ENCODE data around the gene STX1B. TPM values are rescaled to one million over a fixed set of nuclear protein-coding genes. Genes with fewer than 3 reads are reported as not detected.
A peak's percentile ranks its signal among the peaks of the same experiment; 100 is the strongest.

The STX1B gene
- total RNA-seq, 2 experiments from 2014 or later = 0.47 to 2.1 TPM

DNA sequence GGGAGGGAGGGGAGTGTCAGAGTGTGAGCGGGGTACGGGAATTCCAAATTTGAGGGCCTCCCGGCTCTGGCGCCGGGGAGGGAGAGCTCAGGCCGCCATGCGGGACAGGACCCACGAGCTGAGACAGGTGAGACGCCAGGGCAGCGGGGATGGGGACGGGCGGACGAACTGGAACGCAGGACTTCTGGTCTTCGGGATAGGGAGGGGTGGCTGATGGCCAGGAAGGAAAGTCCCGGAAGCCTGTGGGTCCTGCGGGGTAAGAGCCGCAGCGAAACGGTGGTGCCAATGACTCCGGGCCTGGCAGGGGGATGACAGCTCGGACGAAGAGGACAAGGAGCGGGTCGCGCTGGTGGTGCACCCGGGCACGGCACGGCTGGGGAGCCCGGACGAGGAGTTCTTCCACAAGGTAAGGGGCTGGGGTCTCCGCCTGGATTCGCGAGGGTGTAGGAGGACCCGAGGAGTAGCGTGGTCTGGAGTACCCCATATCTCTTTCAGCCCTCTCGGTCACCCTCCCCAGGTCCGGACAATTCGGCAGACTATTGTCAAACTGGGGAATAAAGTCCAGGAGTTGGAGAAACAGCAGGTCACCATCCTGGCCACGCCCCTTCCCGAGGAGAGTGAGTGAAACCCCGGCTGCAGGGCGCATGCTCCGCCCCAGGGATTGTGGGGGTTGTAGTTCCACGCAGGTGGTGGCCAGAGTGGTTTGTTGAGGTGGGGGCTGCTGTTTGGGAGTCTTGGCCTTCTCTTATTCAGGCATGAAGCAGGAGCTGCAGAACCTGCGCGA, 23.5 kb upstream of the STX1B start:
- Histone ChIP-seq H3K27ac (ENCODE audit: low read depth, low read length, poor library complexity, severe bottlenecking) (peak overlapping the region; percentile 59), H3K36me3 (ENCODE audit: insufficient read depth, low read length) (peaks cover 4% of the 10 kb centered on the region; the same call in 1 of the 2 replicates), H3K4me1 (ENCODE audit: insufficient read depth, low read length, poor library complexity, severe bottlenecking) (peaks cover 18% of the 10 kb centered on the region), H2AFZ (ENCODE audit: low read length) (peak overlapping the region; percentile 99), H3K4me2 (ENCODE audit: low read length) (peak overlapping the region; percentile 100), H4K20me1 (ENCODE audit: insufficient read depth, low read length) (no peaks in the 10 kb centered on the region), H3K79me2 (ENCODE audit: insufficient read depth, low read depth, low read length) (no peaks in the 10 kb centered on the region; the same call in 1 of the 2 replicates), H3K9me2 (ENCODE audit: insufficient read depth, low read length) (no peaks in the 10 kb centered on the region), H3K4me3 (ENCODE audit: low read depth, low read length, poor library complexity, severe bottlenecking) (peak overlapping the region; percentile 98), H3K9me3 (ENCODE audit: low read length) (no peaks in the 10 kb centered on the region)
- ChIA-PET POLR2A (interaction anchor here (0.6 to 0.8 kb wide), 2 partner anchors 106 to 251 kb away, joined by 3 to 6 read pairs; no protein-coding TSS in a partner anchor), CTCF (ENCODE audit: unreplicated experiment) (interaction anchor here (0.6 kb wide), 1 partner anchor 9 kb away, joined by 3 read pairs; no protein-coding TSS in a partner anchor)
- intact Hi-C loops (cut with micrococcal nuclease; ENCODE audit: unreplicated experiment) = no loop called here
- DNase-seq (ENCODE audit: low spot score) = peak; percentile 86
- TF ChIP-seq EZH2phosphoT487 (IDR thresholded peaks at IDR 0.05; ENCODE audit: borderline replicate concordance, low read depth, low read length) = no peak
- TF ChIP-seq CTCF (conservative IDR thresholded peaks at IDR 0.05; ENCODE audit: low read length) = no peak
- BruUV-seq (replicated peaks) = TSS peak; percentile 83

DNA sequence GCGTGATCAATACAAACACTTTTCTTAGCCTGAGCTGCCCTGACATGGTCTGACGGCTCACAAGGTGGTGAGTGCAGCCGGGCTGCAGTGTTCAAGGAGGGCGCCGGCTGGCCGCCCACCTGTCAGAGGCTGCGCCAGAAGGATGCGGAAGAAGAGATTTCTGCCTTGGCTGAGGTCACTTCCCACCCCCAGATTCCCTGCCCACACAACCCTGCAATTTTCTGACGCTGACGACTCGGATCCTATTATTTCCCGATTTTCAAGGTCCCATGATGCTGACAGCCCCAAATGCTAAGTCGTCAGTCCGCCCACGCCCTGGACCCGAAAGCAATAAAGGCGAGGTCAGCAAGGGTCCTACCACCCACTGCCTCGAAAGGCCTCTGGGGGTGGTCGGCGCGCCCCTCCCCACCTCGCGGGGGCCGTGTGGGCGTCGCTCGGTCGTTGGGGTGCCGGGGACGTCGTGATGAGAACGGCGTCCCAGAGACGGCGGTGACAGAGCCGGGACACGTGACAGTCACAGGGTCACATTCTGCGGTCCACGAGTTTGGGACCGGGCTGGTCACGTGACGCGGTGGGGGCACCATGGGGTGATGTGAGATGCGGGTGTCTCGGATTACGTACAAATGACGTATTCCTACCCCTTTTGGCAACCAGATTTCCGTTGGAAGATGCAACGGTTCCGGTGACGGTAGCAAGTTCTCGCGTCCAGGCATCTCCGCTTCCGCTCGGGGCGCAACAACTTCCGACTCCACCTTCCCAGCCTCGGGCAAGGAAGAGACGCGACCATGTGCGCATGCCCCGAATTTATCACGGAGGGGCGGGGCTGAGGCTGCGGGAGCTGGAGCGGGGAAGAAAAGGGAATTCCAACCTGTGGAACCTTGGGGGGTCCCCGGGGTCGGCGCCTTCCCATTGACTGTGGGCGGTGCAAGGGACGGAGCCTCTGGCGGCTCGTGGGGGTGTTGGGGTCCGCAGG, 22.6 kb upstream of the STX1B start, which contains the start of gene STX4:
TSS of gene STX4 (plus strand) at position 823 of the 973 bp plus-strand sequence. CDS start 248 bp downstream, outside the sequence.
- Histone ChIP-seq H3K27ac (ENCODE audit: low read depth, low read length, poor library complexity, severe bottlenecking) (peak within 1 kb of the TSS; percentile 59), H3K79me2 (ENCODE audit: insufficient read depth, low read depth, low read length) (no peaks in the 10 kb centered on the region; the same call in 1 of the 2 replicates), H2AFZ (ENCODE audit: low read length) (peak within 1 kb of the TSS; percentile 99), H3K4me3 (ENCODE audit: low read depth, low read length, poor library complexity, severe bottlenecking) (peak within 1 kb of the TSS; percentile 98), H3K4me2 (ENCODE audit: low read length) (peak within 1 kb of the TSS; percentile 100), H4K20me1 (ENCODE audit: insufficient read depth, low read length) (no peaks in the 10 kb centered on the region), H3K9me2 (ENCODE audit: insufficient read depth, low read length) (no peaks in the 10 kb centered on the region), H3K4me1 (ENCODE audit: insufficient read depth, low read length, poor library complexity, severe bottlenecking) (peaks cover 18% of the 10 kb centered on the region), H3K36me3 (ENCODE audit: insufficient read depth, low read length) (peaks cover 4% of the 10 kb centered on the region; the same call in 1 of the 2 replicates), H3K9me3 (ENCODE audit: low read length) (no peaks in the 10 kb centered on the region)
- CTCF ChIA-PET (ENCODE audit: unreplicated experiment) = interaction anchor here (0.6 kb wide), 1 partner anchor 10 kb away, joined by 3 read pairs; no protein-coding TSS in a partner anchor
- peak; percentile 95 for DNase-seq (ENCODE audit: low spot score)
- intact Hi-C loops (cut with micrococcal nuclease; ENCODE audit: unreplicated experiment) = loop anchor here (1.0 kb wide), 1 partner anchor 41 kb away; the partner anchor contains the start of genes ZNF646 and ZNF668
- BruUV-seq (replicated peaks) = TSS peak; percentile 84
- TF ChIP-seq EZH2phosphoT487 (IDR thresholded peaks at IDR 0.05; ENCODE audit: borderline replicate concordance, low read depth, low read length) = no peak
- TF ChIP-seq CTCF (conservative IDR thresholded peaks at IDR 0.05; ENCODE audit: low read length) = no peak
- POLR2A ChIA-PET = interaction anchor here (0.6 to 0.8 kb wide), 2 partner anchors 105 to 252 kb away, joined by 3 to 6 read pairs; no protein-coding TSS in a partner anchor
